SK-N-MC (cell line): Measurements from ENCODE around the gene NUP58.

Source experiments
- EZH2 ChIP-seq: fragments of 200-600 bp; sonication (generic); IDR thresholded peaks from one replicate; pipeline ENCODE4 v1.6.1; 2017; ENCODE audit warnings: antibody characterized with exemption
- FOXP2 ChIP-seq: optimal IDR thresholded peaks from 2 replicates; pipeline ENCODE3; 2011; ENCODE audit warnings: mild to moderate bottlenecking, moderate library complexity; ENCODE audit not compliant: insufficient read depth; ENCODE audit errors: extremely low read length, control extremely low read depth
- POLR2AphosphoS5 ChIP-seq: IDR thresholded peaks from 2 replicates; pipeline ENCODE4 v1.6.1; 2012; ENCODE audit warnings: mild to moderate bottlenecking, low read depth, low read length, borderline replicate concordance

GRCh38 chr13:25371158-25371874 is 69.9 kb downstream of the NUP58 start:
- TF ChIP-seq EZH2 (no peak), POLR2AphosphoS5 (no peak), FOXP2 (no peak)
